HepG2 (cell line): ENCODE measurements around the gene TOMM20. TPM values are rescaled to one million over a fixed set of nuclear protein-coding genes. Genes with fewer than 3 reads are reported as not detected.

ENCODE experiments used
- ATAC-seq: fragments of 200-7000 bp; cut with Tn5 transposase; 3 replicates; pipeline ENCODE4 v1.9.1; 2020; ENCODE audit warnings: mild to moderate bottlenecking, moderate library complexity
- BruUV-seq: library from RNA; stranded (reverse); fragments of 400-500 nt; replicated peaks from 2 replicates; lab custom pipeline; 2021; lab: Mats Ljungman, UMichigan
- CTCF ChIA-PET: fragments of 300-600 bp; formaldehyde crosslinking; extraction: SDS; loops from one replicate; lab custom pipeline; 2021; ENCODE audit warnings: low total read pairs, inconsistent platforms, low intra/inter-chr PET ratio; lab: Yijun Ruan, JAX
- POLR2A ChIA-PET: fragments of 350-600 bp; sonication (Branson Sonifier 250); formaldehyde crosslinking; loops from one replicate; lab custom pipeline; 2020; ENCODE audit warnings: antibody characterized with exemption, inconsistent platforms; lab: Yijun Ruan, JAX
- DNase-seq: peaks from one replicate; pipeline ENCODE4 v3.0.0-alpha.2; 2015; ENCODE audit warnings: low spot score
- FAIRE-seq: peaks from 3 replicates; lab custom pipeline; 2011; peaks lifted over from hg19 to GRCh38; lab: Jason Lieb, UNC
- H2AFZ ChIP-seq: one replicate; pipeline ENCODE4 v1.6.1; 2011; ENCODE audit warnings: low read length, inconsistent platforms
- H3K27ac ChIP-seq: fragments of 300-600 bp; 3 replicates; pipeline ENCODE4 v1.8.0; 2011; ENCODE audit warnings: mixed run types, mild to moderate bottlenecking, mixed read lengths, low read length, inconsistent platforms; ENCODE audit not compliant: insufficient read depth; ENCODE audit errors: extremely low read length
- H3K27me3 ChIP-seq, 2 experiments: fragments of 200-600 bp in 1 of 2; 2 replicates in 1 of 2; 3 replicates in 1 of 2; pipeline versions ENCODE4 v1.6.0 to v1.8.0; 2011; ENCODE audit warnings: low read length in 2 of 2, mild to moderate bottlenecking in 2 of 2, moderate library complexity in 2 of 2, inconsistent platforms in 1 of 2; ENCODE audit not compliant: insufficient read depth in 2 of 2, control insufficient read depth in 1 of 2
- H3K36me3 ChIP-seq, 2 experiments: fragments of 200-600 bp in 1 of 2; replicated peaks in 1 of 2; 2 replicates in 1 of 2; 3 replicates in 1 of 2; pipeline versions ENCODE4 v1.5.1 to v1.8.0; 2011; ENCODE audit warnings: low read length in 2 of 2, inconsistent platforms in 1 of 2; ENCODE audit not compliant: insufficient read depth in 2 of 2, control insufficient read depth in 1 of 2
- H3K4me1 ChIP-seq: 2 replicates; pipeline ENCODE4 v1.5.1; 2012; ENCODE audit warnings: low read length, inconsistent platforms; ENCODE audit not compliant: insufficient read depth
- H3K4me2 ChIP-seq: 2 replicates; pipeline ENCODE4 v1.6.0; 2011; ENCODE audit warnings: low read depth, low read length, inconsistent platforms
- H3K4me3 ChIP-seq, 3 experiments: fragments of 200-600 bp in 1 of 3; sonication (generic), shearing (Covaris generic) in 1 of 3; replicated peaks in 1 of 3; 2 replicates each; pipeline ENCODE4 v1.5.1; 2011 to 2016; ENCODE audit warnings: low read length in 3 of 3, inconsistent platforms in 2 of 3, low read depth in 2 of 3, mild to moderate bottlenecking in 2 of 3, control low read depth in 1 of 3, mixed read lengths in 1 of 3; ENCODE audit not compliant: insufficient read depth in 1 of 3
- H3K79me2 ChIP-seq: one replicate; pipeline ENCODE4 v1.6.1; 2011; ENCODE audit warnings: low read length, inconsistent platforms; ENCODE audit not compliant: insufficient read depth
- H3K9ac ChIP-seq: 2 replicates; pipeline ENCODE4 v1.6.0; 2011; ENCODE audit warnings: mild to moderate bottlenecking, low read depth, low read length, inconsistent platforms; ENCODE audit not compliant: insufficient read depth
- H3K9me3 ChIP-seq: 2 replicates; pipeline ENCODE4 v1.5.1; 2012; ENCODE audit warnings: mild to moderate bottlenecking, low read length
- H4K20me1 ChIP-seq: 2 replicates; pipeline ENCODE4 v1.6.0; 2011; ENCODE audit warnings: inconsistent platforms, mild to moderate bottlenecking, low read length, moderate library complexity; ENCODE audit not compliant: insufficient read depth
- ARID4A ChIP-seq: sonication (generic); formaldehyde crosslinking; IDR thresholded peaks from 2 replicates; pipeline ENCODE4 v1.5.0; 2020; ENCODE audit warnings: mild to moderate bottlenecking, missing genetic modification reagents, borderline replicate concordance
- DPF2 ChIP-seq: sonication (generic); formaldehyde crosslinking; IDR thresholded peaks from 2 replicates; pipeline ENCODE4 v1.4.0; 2020; ENCODE audit warnings: mild to moderate bottlenecking, low read depth, missing genetic modification reagents, borderline replicate concordance
- FOXA3 ChIP-seq: IDR thresholded peaks from 2 replicates; pipeline ENCODE4 v1.6.1; 2016; ENCODE audit warnings: missing genetic modification reagents, missing compliant biosample characterization
- FOXJ3 ChIP-seq: sonication (generic); formaldehyde crosslinking; IDR thresholded peaks from 2 replicates; pipeline ENCODE4 v1.4.0; 2020; ENCODE audit warnings: missing genetic modification reagents, mild to moderate bottlenecking, borderline replicate concordance
- FOXK1 ChIP-seq: sonication (generic); formaldehyde crosslinking; IDR thresholded peaks from 2 replicates; pipeline ENCODE4 v1.4.0; 2020; ENCODE audit warnings: low read depth, missing genetic modification reagents, borderline replicate concordance
- GATAD2A ChIP-seq: IDR thresholded peaks from 2 replicates; pipeline ENCODE4 v1.6.1; 2016
- HNF4A ChIP-seq: sonication (generic); formaldehyde crosslinking; IDR thresholded peaks from 2 replicates; pipeline ENCODE4 v1.4.0; 2020; ENCODE audit warnings: missing genetic modification reagents
- MED1 ChIP-seq: sonication (generic); formaldehyde crosslinking; IDR thresholded peaks from 2 replicates; pipeline ENCODE4 v1.4.0; 2020; ENCODE audit warnings: missing genetic modification reagents
- RAD51 ChIP-seq: fragments of 450-650 bp; IDR thresholded peaks from 2 replicates; pipeline ENCODE4 v1.6.1; 2016; ENCODE audit warnings: borderline replicate concordance
- SALL1 ChIP-seq: sonication (generic); formaldehyde crosslinking; IDR thresholded peaks from 2 replicates; pipeline ENCODE4 v1.8.0; 2022; ENCODE audit warnings: mild to moderate bottlenecking, missing genetic modification reagents
- ZBTB26 ChIP-seq: IDR thresholded peaks from 2 replicates; pipeline ENCODE4 v1.6.1; 2016; ENCODE audit warnings: missing compliant biosample characterization, missing genetic modification reagents, borderline replicate concordance
- ZBTB38 ChIP-seq: sonication (generic); formaldehyde crosslinking; IDR thresholded peaks from 2 replicates; pipeline ENCODE4 v1.5.1; 2020; ENCODE audit warnings: mild to moderate bottlenecking, missing genetic modification reagents
- ZBTB7A ChIP-seq: sonication (generic); formaldehyde crosslinking; IDR thresholded peaks from 2 replicates; pipeline ENCODE4 v1.8.0; 2022; ENCODE audit warnings: mild to moderate bottlenecking, missing genetic modification reagents
- ZNF276 ChIP-seq: sonication (generic); formaldehyde crosslinking; IDR thresholded peaks from 2 replicates; pipeline ENCODE4 v1.4.0; 2020; ENCODE audit warnings: mild to moderate bottlenecking, low read depth, missing genetic modification reagents
- ZNF781 ChIP-seq: sonication (generic); formaldehyde crosslinking; IDR thresholded peaks from 2 replicates; pipeline ENCODE4 v1.5.1; 2020; ENCODE audit warnings: borderline replicate concordance, mild to moderate bottlenecking, missing genetic modification reagents; ENCODE audit errors: not compliant biosample characterization
- WGBS: methylation state at CpG from one replicate; pipeline ENCODE4 v1.1.6; 2017; ENCODE audit warnings: low lambda C conversion rate; 5-methylcytosine and 5-hydroxymethylcytosine counted together
- in situ Hi-C: cut with HindIII; loops from 2 replicates; pipeline ENCODE4 v1.10.0; 2017; ENCODE audit warnings: low pct_unique_long_range_greater_than_20kb; ENCODE audit not compliant: extremely low pct_ligation_motif_present
- intact Hi-C: fragments of 100-400 bp; cut with micrococcal nuclease; formaldehyde crosslinking; loops from one replicate; pipeline ENCODE4 v1.10.0; 2022; ENCODE audit not compliant: unreplicated experiment
- polyA plus RNA-seq, 8 experiments: library from polyadenylated mRNA; depleted of rRNA in 3 of 8; stranded (reverse) in 7 of 8; unstranded in 1 of 8; fragments of >200 nt; fragmentation: Illumina TruSeq in 4 of 8; extraction: Trizol in 4 of 8; gene quantifications; 2 replicates each; pipeline versions ENCODE4 v1.2.1 to v1.2.3, GENCODE V29; 2011 to 2016; ENCODE audit warnings: low read depth in 4 of 8, missing spikeins in 1 of 8, mixed read lengths in 1 of 8; ENCODE audit not compliant: insufficient read depth in 1 of 8
- total RNA-seq, 5 experiments: library from RNA; depleted of rRNA; stranded (reverse); fragments of >200 nt; fragmentation: Illumina TruSeq; extraction: Trizol; gene quantifications; 2 replicates each; pipeline ENCODE4 v1.2.3, GENCODE V29; 2016; ENCODE audit warnings: low read depth in 1 of 5

Gene TOMM20
- total and polyA plus RNA-seq, 2 of the 13 experiments (the other 11 are each of a cell fraction or from before 2014, with no cell fraction given) = 153 to 376 TPM

DNA sequence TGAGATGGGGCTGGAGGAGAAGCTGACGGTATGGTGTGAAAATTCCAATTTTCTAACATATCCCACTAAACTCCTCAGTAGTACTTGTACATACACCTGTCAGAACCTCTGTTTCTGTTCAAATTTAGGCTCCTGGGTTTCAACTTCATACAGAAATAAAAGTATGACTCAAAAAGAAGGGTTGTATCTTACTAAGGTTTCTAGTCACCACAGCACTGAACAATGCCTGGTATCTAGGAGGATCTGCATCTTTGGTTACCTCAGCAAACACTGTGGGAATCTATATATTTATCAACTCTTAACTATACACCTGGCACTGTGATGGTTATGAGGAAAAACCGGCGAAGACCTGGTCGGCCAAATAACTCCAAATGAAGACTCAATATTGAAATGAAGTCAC is 18.6 kb upstream of the TOMM20 start (continued):
- TF ChIP-seq FOXK1 (no peak), DPF2 (CRISPR knock-in tag) (no peak), ZNF781 (CRISPR knock-in tag) (no peak), ZBTB26 (CRISPR knock-in tag) (no peak)

- no peak for DNase-seq
- BruUV-seq = no TSS peak
- Histone ChIP-seq H3K4me3 (no peak overlapping the region), H3K9ac (no peak overlapping the region), H3K27me3 (no peaks in the 10 kb centered on the region), H2AFZ (no peak overlapping the region), H3K27ac (peak overlapping the region; percentile 54), H3K4me1 (peaks cover 14% of the 10 kb centered on the region), H3K4me2 (peak overlapping the region; percentile 29; the same call in 1 of the 2 replicates), H3K9me3 (no peaks in the 10 kb centered on the region), H3K79me2 (peaks cover 9% of the 10 kb centered on the region), H4K20me1 (no peaks in the 10 kb centered on the region), H3K36me3 (peaks cover 17 to 55% of the 10 kb centered on the region in 2 experiments)
- ChIA-PET CTCF (no interaction called here), POLR2A (interaction anchor here (1.1 to 2.5 kb wide), 4 partner anchors 8 to 16 kb away, joined by 3 to 9 read pairs (median 6); partner anchors contain the start of genes RBM34 and TOMM20)
- WGBS = 53% methylated on average over 6 of the region's 6 CpGs
- in situ Hi-C loops = no loop called here
- peak; percentile 91 for ATAC-seq
- FAIRE-seq = peak; percentile 39
- intact Hi-C loops = no loop called here
- TF ChIP-seq ZBTB7A (CRISPR knock-in tag) = 0 out of 2 replicates have a peak, but pooled peaks have one; percentile 13
- no peak for TF ChIP-seq ZNF276 (CRISPR knock-in tag)
- TF ChIP-seq MED1 (CRISPR knock-in tag) = 0 out of 2 replicates have a peak, but pooled peaks have one; percentile 31
- TF ChIP-seq SALL1 (CRISPR knock-in tag) = peak; percentile 35; the same call in 1 of the 2 replicates
- peak; percentile 25; the same call in 1 of the 2 replicates for TF ChIP-seq FOXJ3 (CRISPR knock-in tag)
- TF ChIP-seq HNF4A = peak; percentile 34
- peak; percentile 43; the same call in 1 of the 2 replicates for TF ChIP-seq GATAD2A (CRISPR knock-in tag)
- peak; percentile 32; the same call in 1 of the 2 replicates for TF ChIP-seq ARID4A (CRISPR knock-in tag)
- TF ChIP-seq RAD51 = no peak
- TF ChIP-seq FOXA3 (CRISPR knock-in tag) = peak; percentile 30; the same call in 1 of the 2 replicates
- peak; percentile 60 for TF ChIP-seq ZBTB38 (CRISPR knock-in tag)
Measured at GRCh38 chr1:235145639-235146038, 17.0 kb upstream of the TOMM20 start.
